Transverse colon (tissue), 4 donors: Measurements from ENCODE around the gene STK17B. TPM values are rescaled to one million over a fixed set of nuclear protein-coding genes. Genes with fewer than 3 reads are reported as not detected.

Experiments used
- DNase-seq: peaks from one replicate; pipeline ENCODE4 v3.0.0-alpha.2; 2019
- H3K27ac ChIP-seq, 4 donors: fragments of 200-600 bp; sonication (generic); 2 replicates each; pipeline ENCODE4 v1.5.1; 2016 to 2018; ENCODE audit warnings: inconsistent platforms in 4 of 4
- H3K27me3 ChIP-seq: fragments of 200-600 bp; sonication (generic); 2 replicates; pipeline ENCODE4 v1.5.1; 2017; ENCODE audit warnings: inconsistent platforms
- H3K36me3 ChIP-seq, 4 donors: fragments of 200-600 bp; sonication (generic); 2 replicates each; pipeline ENCODE4 v1.5.1; 2017 to 2019; ENCODE audit warnings: inconsistent platforms in 4 of 4
- H3K4me1 ChIP-seq, 4 donors: fragments of 200-600 bp; sonication (generic); 2 replicates each; pipeline ENCODE4 v1.5.1; 2017 to 2020; ENCODE audit warnings: inconsistent platforms in 4 of 4
- H3K4me3 ChIP-seq, 4 donors: fragments of 200-600 bp; sonication (generic); 1 replicate in 1 of 4; 2 replicates in 3 of 4; pipeline versions ENCODE4 v1.5.1 to v1.6.1; 2017 to 2019; ENCODE audit warnings: inconsistent platforms in 4 of 4
- H3K9me3 ChIP-seq, 2 donors: fragments of 200-600 bp; sonication (generic); 2 replicates each; pipeline ENCODE4 v1.5.1; 2017 to 2019; ENCODE audit warnings: inconsistent platforms in 2 of 2
- EP300 ChIP-seq: sonication (generic); formaldehyde crosslinking; IDR thresholded peaks from one replicate; pipeline ENCODE4 v1.6.1; 2017; ENCODE audit warnings: antibody characterized with exemption, low read depth
- POLR2A ChIP-seq: fragments of 450-650 bp; IDR thresholded peaks from one replicate; pipeline ENCODE4 v1.6.1; 2016; ENCODE audit warnings: antibody characterized with exemption, mild to moderate bottlenecking, moderate library complexity
- POLR2AphosphoS5 ChIP-seq, 3 donors: sonication (generic); formaldehyde crosslinking; IDR thresholded peaks; one replicate each; pipeline ENCODE4 v1.6.1; 2016; ENCODE audit warnings: antibody characterized with exemption in 3 of 3
- WGBS, 2 donors: methylation state at CpG; one replicate each; pipeline ENCODE4 v1.1.5; 2018; ENCODE audit warnings: low coverage in 1 of 2; 5-methylcytosine and 5-hydroxymethylcytosine counted together
- in situ Hi-C, 4 donors: fragments of 200-750 bp; cut with MboI; loops; one replicate each; pipeline versions ENCODE4 v1.15.0 to v1.15.1; 2017; ENCODE audit warnings: low sequenced_read_pairs in 3 of 4, low pct_ligation_motif_present in 1 of 4, low pct_unique_long_range_greater_than_20kb in 1 of 4
- intact Hi-C: fragments of 100-400 bp; cut with DNase I; formaldehyde crosslinking; loops from one replicate; pipeline ENCODE4 v1.15.1; 2023; ENCODE audit warnings: low total_unique reads
- total RNA-seq, 4 donors: library from RNA; depleted of rRNA; stranded (reverse); fragments of >200 nt; gene quantifications; one replicate each; pipeline ENCODE4 v1.1.0, GENCODE V29; 2016
- TF ChIP-seq, protein P1 (sequence below), 5 experiments: fragments of 200-600 bp in 3 of 5; fragments of 450-650 bp in 2 of 5; sonication (generic) in 3 of 5; IDR thresholded peaks; 1 replicate in 2 of 5; 2 replicates in 3 of 5; pipeline ENCODE4 v1.5.1; 2016 to 2017; ENCODE audit warnings: antibody characterized with exemption in 5 of 5, inconsistent platforms in 3 of 5, mild to moderate bottlenecking in 2 of 5, moderate library complexity in 1 of 5

STK17B gene
- total RNA-seq, 4 donors from 2014 or later = 16.7 to 80.3 (median 67.3) TPM

DNA sequence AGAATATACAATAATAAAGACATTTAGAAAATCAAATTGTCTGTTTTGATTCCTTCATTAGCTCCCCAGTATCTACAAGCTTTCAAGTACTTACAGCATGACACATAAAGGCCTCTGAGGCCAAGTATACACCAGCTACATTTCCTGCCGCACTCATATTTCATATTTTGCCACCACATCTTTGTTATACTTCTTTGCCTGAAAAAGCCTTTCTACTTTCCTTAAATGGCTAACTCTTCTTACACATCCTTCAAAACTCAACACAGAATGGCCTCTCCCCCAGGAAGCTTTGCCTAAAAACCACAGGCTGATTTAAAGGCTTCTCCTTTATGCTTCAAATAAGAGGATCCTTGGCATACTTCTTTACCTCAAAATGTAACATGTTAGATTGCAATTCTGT is 4.5 kb downstream of the STK17B start:
- intact Hi-C loops (no loop called here), in situ Hi-C loops (loop anchor here in 2 of 4 donors (10.0 to 25.0 kb wide), 2 partner anchors 95 to 108 kb away; no protein-coding TSS in a partner anchor)
- DNase-seq = no peak
- peaks cover 0 to 6% (median 0%) of the 10 kb centered on the region in 4 donors for H3K36me3 ChIP-seq
- H3K27ac ChIP-seq = peak overlapping the region; percentile 21 to 97 (median 95)
- 66 to 70% methylated on average over 1 of the region's 1 CpG for WGBS, 2 donors
- H3K4me1 ChIP-seq = peaks cover 0 to 8% (median 0%) of the 10 kb centered on the region in 4 donors
- H3K4me3 ChIP-seq = peak overlapping the region in 1 of 4 donors; percentile 87
- TF ChIP-seq, protein P1, sequence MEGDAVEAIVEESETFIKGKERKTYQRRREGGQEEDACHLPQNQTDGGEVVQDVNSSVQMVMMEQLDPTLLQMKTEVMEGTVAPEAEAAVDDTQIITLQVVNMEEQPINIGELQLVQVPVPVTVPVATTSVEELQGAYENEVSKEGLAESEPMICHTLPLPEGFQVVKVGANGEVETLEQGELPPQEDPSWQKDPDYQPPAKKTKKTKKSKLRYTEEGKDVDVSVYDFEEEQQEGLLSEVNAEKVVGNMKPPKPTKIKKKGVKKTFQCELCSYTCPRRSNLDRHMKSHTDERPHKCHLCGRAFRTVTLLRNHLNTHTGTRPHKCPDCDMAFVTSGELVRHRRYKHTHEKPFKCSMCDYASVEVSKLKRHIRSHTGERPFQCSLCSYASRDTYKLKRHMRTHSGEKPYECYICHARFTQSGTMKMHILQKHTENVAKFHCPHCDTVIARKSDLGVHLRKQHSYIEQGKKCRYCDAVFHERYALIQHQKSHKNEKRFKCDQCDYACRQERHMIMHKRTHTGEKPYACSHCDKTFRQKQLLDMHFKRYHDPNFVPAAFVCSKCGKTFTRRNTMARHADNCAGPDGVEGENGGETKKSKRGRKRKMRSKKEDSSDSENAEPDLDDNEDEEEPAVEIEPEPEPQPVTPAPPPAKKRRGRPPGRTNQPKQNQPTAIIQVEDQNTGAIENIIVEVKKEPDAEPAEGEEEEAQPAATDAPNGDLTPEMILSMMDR (IDR thresholded peaks at IDR 0.05) = no peak
- peak; percentile 22 for TF ChIP-seq POLR2A
- H3K9me3 ChIP-seq = no peaks in the 10 kb centered on the region
- no peaks in the 10 kb centered on the region for H3K27me3 ChIP-seq

DNA sequence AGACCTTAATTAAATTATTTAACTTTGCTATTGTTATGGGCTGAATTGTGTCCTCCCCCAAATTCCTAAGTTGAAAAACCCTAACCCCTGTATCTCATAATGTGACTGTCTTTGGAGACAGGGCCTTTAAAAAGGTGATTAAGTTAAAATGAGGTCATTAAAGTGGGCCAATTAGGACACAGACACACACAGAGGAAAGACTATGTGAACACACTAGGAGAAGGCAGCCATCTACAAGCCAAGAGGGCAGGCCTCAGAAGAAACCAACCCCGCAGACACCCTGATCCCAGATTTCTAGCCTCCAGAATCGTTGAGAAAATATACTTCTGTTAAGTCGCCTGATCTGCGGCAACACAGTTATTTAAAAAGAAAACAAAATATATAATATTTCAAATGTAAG is 6.4 kb downstream of the STK17B start:
- no peak for DNase-seq
- intact Hi-C loops = no loop called here
- Histone ChIP-seq H3K36me3 (peaks cover 0 to 6% (median 0%) of the 10 kb centered on the region in 4 donors), H3K4me1 (peaks cover 0 to 15% (median 4%) of the 10 kb centered on the region in 4 donors), H3K9me3 (no peaks in the 10 kb centered on the region), H3K27me3 (no peaks in the 10 kb centered on the region), H3K4me3 (no peak overlapping the region), H3K27ac (peak overlapping the region; percentile 13 to 97 (median 58))
- 63 to 90% methylated on average over 4 of the region's 4 CpGs for WGBS, 2 donors
- TF ChIP-seq POLR2AphosphoS5 (IDR thresholded peaks at IDR 0.05) (no peak), POLR2A (no peak), EP300 (no peak)
- TF ChIP-seq, protein P1 (IDR thresholded peaks at IDR 0.05) = no peak
- in situ Hi-C loops = loop anchor here in 2 of 4 donors (10.0 to 25.0 kb wide), 2 partner anchors 97 to 110 kb away; no protein-coding TSS in a partner anchor

- H3K4me3 ChIP-seq = no peak overlapping the region
- DNase-seq = no peak
- peak overlapping the region in 2 of 4 donors; percentile 35 to 50 for H3K27ac ChIP-seq
- 55 to 69% methylated on average over 4 of the region's 4 CpGs for WGBS, 2 donors
- in situ Hi-C loops (loop anchor here in 2 of 4 donors (10.0 to 25.0 kb wide), 2 partner anchors 99 to 112 kb away; no protein-coding TSS in a partner anchor), intact Hi-C loops (no loop called here)
- peaks cover 0 to 15% (median 7%) of the 10 kb centered on the region in 4 donors for H3K4me1 ChIP-seq
- no peaks in the 10 kb centered on the region for H3K27me3 ChIP-seq
- no peak for TF ChIP-seq EP300
- TF ChIP-seq, protein P1 (IDR thresholded peaks at IDR 0.05) = no peak
- TF ChIP-seq POLR2A = no peak
- no peak for TF ChIP-seq POLR2AphosphoS5 (IDR thresholded peaks at IDR 0.05)
- H3K36me3 ChIP-seq = peaks cover 0 to 6% (median 0%) of the 10 kb centered on the region in 4 donors
- no peaks in the 10 kb centered on the region for H3K9me3 ChIP-seq
These were observed 8.1 kb downstream of the STK17B start for GRCh38 chr2:196163285-196163684.

DNA sequence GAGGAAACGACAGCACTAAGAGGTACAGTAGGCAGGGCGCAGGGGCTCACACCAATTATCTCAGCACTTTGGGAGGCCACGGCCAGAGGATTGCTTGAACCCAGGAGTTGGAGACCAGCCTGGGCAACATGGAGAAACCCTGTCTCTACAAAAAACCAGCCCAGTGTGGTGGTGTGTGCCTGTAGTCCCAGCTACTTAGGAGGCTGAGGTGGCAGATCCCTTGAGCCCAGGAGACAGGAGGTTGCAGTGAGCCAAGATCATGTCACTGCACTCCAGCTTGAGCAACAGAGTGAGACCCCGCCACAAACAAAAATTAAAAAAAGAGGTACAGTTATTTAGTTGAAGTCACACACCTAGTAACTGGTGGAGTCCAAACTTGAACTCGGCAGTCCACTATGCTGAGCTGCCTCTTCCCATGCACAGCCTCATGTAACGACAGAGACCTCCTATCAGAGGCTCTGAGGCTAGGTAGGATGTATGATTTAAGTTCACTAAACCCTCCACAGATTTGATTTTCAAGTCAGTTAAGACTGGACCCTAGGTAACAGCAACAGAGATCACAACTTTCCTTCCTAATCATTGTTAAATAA is 8.7 kb downstream of the STK17B start:
- Histone ChIP-seq H3K27ac (peak overlapping the region; percentile 18 to 67 (median 42)), H3K4me1 (peaks cover 0 to 15% (median 7%) of the 10 kb centered on the region in 4 donors), H3K36me3 (peaks cover 0 to 6% (median 0%) of the 10 kb centered on the region in 4 donors), H3K4me3 (no peak overlapping the region), H3K9me3 (no peaks in the 10 kb centered on the region), H3K27me3 (no peaks in the 10 kb centered on the region)
- WGBS, 2 donors = 71% methylated on average over 2 to 6 of the region's 6 CpGs
- in situ Hi-C loops = loop anchor here in 2 of 4 donors (10.0 to 25.0 kb wide), 2 partner anchors 100 to 112 kb away; no protein-coding TSS in a partner anchor
- DNase-seq = no peak
- TF ChIP-seq POLR2AphosphoS5 (IDR thresholded peaks at IDR 0.05) = no peak
- TF ChIP-seq, protein P1 (IDR thresholded peaks at IDR 0.05) = no peak
- TF ChIP-seq EP300 = no peak
- TF ChIP-seq POLR2A = no peak
- intact Hi-C loops = no loop called here
